ENCODE results near the gene CIROP. TPM values are rescaled to one million over a fixed set of nuclear protein-coding genes. Genes with fewer than 3 reads are reported as not detected.
A peak's percentile ranks its signal among the peaks of the same experiment; 100 is the strongest.

CIROP gene
- polyA plus RNA-seq, 1 experiment = 0.07 TPM

GRCh38 chr14:23086565-23086964 is 18.2 kb downstream of the CIROP start:
- no peaks in the 10 kb centered on the region for H3K9me3 ChIP-seq (ENCODE audit: control insufficient read depth, insufficient read depth, low read length)
- H3K27me3 ChIP-seq (ENCODE audit: control insufficient read depth, insufficient read depth, low read length) = no peaks in the 10 kb centered on the region
- no peak overlapping the region for H3K4me3 ChIP-seq (ENCODE audit: low read depth, low read length)
- CTCF ChIA-PET = interaction anchor here (1.0 to 17.2 kb wide), 4 partner anchors 9 to 29 kb away, joined by 3 to 317 read pairs (median 48); partner anchors contain the start of genes ACIN1 and C14orf119
- no peak for DNase-seq (ENCODE audit: low read depth, low spot score)
- no peak for TF ChIP-seq CTCF (IDR thresholded peaks at IDR 0.05; ENCODE audit: low read depth, low read length)
- POLR2A ChIA-PET = no interaction called here
- H3K27ac ChIP-seq (ENCODE audit: low read depth, low read length) = no peak overlapping the region

GRCh38 chr14:23085458-23085857 is 19.3 kb downstream of the CIROP start:
- ChIA-PET CTCF (interaction anchor here (1.0 to 17.2 kb wide), 4 partner anchors 8 to 27 kb away, joined by 3 to 317 read pairs (median 48); partner anchors contain the start of genes ACIN1 and C14orf119), POLR2A (no interaction called here)
- no peaks in the 10 kb centered on the region for H3K9me3 ChIP-seq (ENCODE audit: control insufficient read depth, insufficient read depth, low read length)
- no peak overlapping the region for H3K4me3 ChIP-seq (ENCODE audit: low read depth, low read length)
- H3K27ac ChIP-seq (ENCODE audit: low read depth, low read length) = no peak overlapping the region
- no peak for TF ChIP-seq CTCF (IDR thresholded peaks at IDR 0.05; ENCODE audit: low read depth, low read length)
- no peak for DNase-seq (ENCODE audit: low read depth, low spot score)
- no peaks in the 10 kb centered on the region for H3K27me3 ChIP-seq (ENCODE audit: control insufficient read depth, insufficient read depth, low read length)

GRCh38 chr14:23080474-23080873 is 24.3 kb downstream of the CIROP start:
- Histone ChIP-seq H3K4me3 (ENCODE audit: low read depth, low read length) (no peak overlapping the region), H3K27ac (ENCODE audit: low read depth, low read length) (peak overlapping the region; percentile 84), H3K9me3 (ENCODE audit: control insufficient read depth, insufficient read depth, low read length) (no peaks in the 10 kb centered on the region), H3K27me3 (ENCODE audit: control insufficient read depth, insufficient read depth, low read length) (no peaks in the 10 kb centered on the region)
- no peak for TF ChIP-seq CTCF (IDR thresholded peaks at IDR 0.05; ENCODE audit: low read depth, low read length)
- CTCF ChIA-PET = interaction anchor here (1.0 to 17.2 kb wide), 5 partner anchors 14 to 523 kb away, joined by 3 to 317 read pairs (median 3); partner anchors contain the start of genes ACIN1 and C14orf119
- POLR2A ChIA-PET = interaction anchor here (3.9 kb wide), 1 partner anchor 15 kb away, joined by 31 read pairs; the partner anchor contains the start of genes ACIN1 and C14orf119
- no peak for DNase-seq (ENCODE audit: low read depth, low spot score)

- no peaks in the 10 kb centered on the region for H3K9me3 ChIP-seq (ENCODE audit: control insufficient read depth, insufficient read depth, low read length)
- ChIA-PET CTCF (interaction anchor here (1.2 to 17.2 kb wide), 4 partner anchors 9 to 523 kb away, joined by 3 to 317 read pairs (median 78); partner anchors contain the start of genes ACIN1 and C14orf119), POLR2A (interaction anchor here (3.9 kb wide), 1 partner anchor 15 kb away, joined by 31 read pairs; the partner anchor contains the start of genes ACIN1 and C14orf119)
- no peak for TF ChIP-seq CTCF (IDR thresholded peaks at IDR 0.05; ENCODE audit: low read depth, low read length)
- no peak for DNase-seq (ENCODE audit: low read depth, low spot score)
- no peak overlapping the region for H3K4me3 ChIP-seq (ENCODE audit: low read depth, low read length)
- peak overlapping the region; percentile 84 for H3K27ac ChIP-seq (ENCODE audit: low read depth, low read length)
- no peaks in the 10 kb centered on the region for H3K27me3 ChIP-seq (ENCODE audit: control insufficient read depth, insufficient read depth, low read length)
Observed at GRCh38 chr14:23079716-23080115, 25.1 kb downstream of the CIROP start.

GRCh38 chr14:23078692-23079116 is 26.1 kb downstream of the CIROP start:
- Histone ChIP-seq H3K9me3 (ENCODE audit: control insufficient read depth, insufficient read depth, low read length) (no peaks in the 10 kb centered on the region), H3K27ac (ENCODE audit: low read depth, low read length) (peak overlapping the region; percentile 84), H3K27me3 (ENCODE audit: control insufficient read depth, insufficient read depth, low read length) (no peaks in the 10 kb centered on the region), H3K4me3 (ENCODE audit: low read depth, low read length) (no peak overlapping the region)
- POLR2A ChIA-PET = interaction anchor here (0.5 to 3.9 kb wide), 4 partner anchors 10 to 21 kb away, joined by 5 to 31 read pairs (median 8); partner anchors contain the start of genes ACIN1 and C14orf119
- no peak for TF ChIP-seq CTCF (IDR thresholded peaks at IDR 0.05; ENCODE audit: low read depth, low read length)
- CTCF ChIA-PET = interaction anchor here (1.1 to 17.2 kb wide), 8 partner anchors 10 to 106 kb away, joined by 3 to 317 read pairs (median 49); partner anchors contain the start of genes ACIN1 and C14orf119
- peak; percentile 87 for DNase-seq (ENCODE audit: low read depth, low spot score)

All from AG04450 (cell line).